ENCODE measurements around the gene PKHD1. TPM values are rescaled to one million over a fixed set of nuclear protein-coding genes. Genes with fewer than 3 reads are reported as not detected.

PKHD1 gene
- total and polyA plus RNA-seq, 2 donors (not counting 1 experiment from before 2014, with no cell fraction given), result not detected

DNA sequence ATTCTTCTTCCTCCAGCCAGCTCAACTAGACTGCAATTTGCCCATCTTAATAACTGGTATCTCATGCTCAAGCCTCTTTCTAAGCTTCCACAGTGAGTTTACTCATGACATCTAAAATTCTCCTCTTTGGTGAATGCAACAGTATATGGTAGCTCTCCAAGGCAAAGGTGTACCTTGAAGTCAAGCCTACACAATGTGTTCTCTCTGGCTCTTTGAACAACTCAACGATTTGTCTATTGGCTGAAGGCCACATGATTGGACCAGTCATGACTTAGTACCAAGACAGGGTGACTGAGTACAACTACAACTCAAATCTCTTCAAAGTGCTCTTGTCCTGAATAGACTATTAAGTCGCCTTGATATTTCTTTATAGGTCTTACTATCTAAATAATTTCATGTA lies 199.6 kb downstream of the PKHD1 start:
- Histone ChIP-seq H3K4me2 (replicated peaks; ENCODE audit: low read depth, low read length, poor library complexity, severe bottlenecking) (no peak overlapping the region), H4K20me1 (ENCODE audit: control insufficient read depth, insufficient read depth, low read length, poor library complexity, severe bottlenecking) (no peaks in the 10 kb centered on the region), H3K9me3 (ENCODE audit: control extremely low read depth in 1 of 3, control insufficient read depth in 2 of 3, insufficient read depth in 1 of 3, low read length in 2 of 3) (no peaks in the 10 kb centered on the region), H3K36me3 (replicated peaks in 1 of 2; ENCODE audit: control extremely low read depth in 1 of 2, control insufficient read depth in 1 of 2, extremely low read depth in 1 of 2, insufficient read depth in 2 of 2, low read length in 1 of 2) (no peaks in the 10 kb centered on the region), H3K27ac (ENCODE audit: low read length in 2 of 2) (no peak overlapping the region), H3K27me3 (replicated peaks in 1 of 4; ENCODE audit: control extremely low read depth in 1 of 4, control insufficient read depth in 3 of 4, insufficient read depth in 4 of 4, low read length in 3 of 4) (peaks cover 0 to 3% (median 0%) of the 10 kb centered on the region in 4 experiments), H3K79me2 (ENCODE audit: control insufficient read depth, insufficient read depth, low read length) (no peaks in the 10 kb centered on the region), H3K9ac (ENCODE audit: low read length) (no peak overlapping the region), H3K4me3 (ENCODE audit: control extremely low read depth in 1 of 5, extremely low read depth in 1 of 5, insufficient read depth in 1 of 5, low read depth in 2 of 5, low read length in 4 of 5) (no peak overlapping the region), H2AFZ (ENCODE audit: insufficient read depth, low read depth, low read length, poor library complexity, severe bottlenecking) (no peak overlapping the region), H3K4me1 (ENCODE audit: control insufficient read depth in 2 of 2, insufficient read depth in 2 of 2, low read length in 2 of 2) (no peaks in the 10 kb centered on the region)
- intact Hi-C loops (cut with micrococcal nuclease), result no loop called here
- DNase-seq (no peak), ATAC-seq (ENCODE audit: low read depth) (no peak)
- H3K9me3 Mint-ChIP-seq (ENCODE audit: insufficient read depth), result no peaks in the 10 kb centered on the region
- no peaks in the 10 kb centered on the region for H3K4me1 Mint-ChIP-seq
- TF ChIP-seq, protein P1, sequence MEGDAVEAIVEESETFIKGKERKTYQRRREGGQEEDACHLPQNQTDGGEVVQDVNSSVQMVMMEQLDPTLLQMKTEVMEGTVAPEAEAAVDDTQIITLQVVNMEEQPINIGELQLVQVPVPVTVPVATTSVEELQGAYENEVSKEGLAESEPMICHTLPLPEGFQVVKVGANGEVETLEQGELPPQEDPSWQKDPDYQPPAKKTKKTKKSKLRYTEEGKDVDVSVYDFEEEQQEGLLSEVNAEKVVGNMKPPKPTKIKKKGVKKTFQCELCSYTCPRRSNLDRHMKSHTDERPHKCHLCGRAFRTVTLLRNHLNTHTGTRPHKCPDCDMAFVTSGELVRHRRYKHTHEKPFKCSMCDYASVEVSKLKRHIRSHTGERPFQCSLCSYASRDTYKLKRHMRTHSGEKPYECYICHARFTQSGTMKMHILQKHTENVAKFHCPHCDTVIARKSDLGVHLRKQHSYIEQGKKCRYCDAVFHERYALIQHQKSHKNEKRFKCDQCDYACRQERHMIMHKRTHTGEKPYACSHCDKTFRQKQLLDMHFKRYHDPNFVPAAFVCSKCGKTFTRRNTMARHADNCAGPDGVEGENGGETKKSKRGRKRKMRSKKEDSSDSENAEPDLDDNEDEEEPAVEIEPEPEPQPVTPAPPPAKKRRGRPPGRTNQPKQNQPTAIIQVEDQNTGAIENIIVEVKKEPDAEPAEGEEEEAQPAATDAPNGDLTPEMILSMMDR (IDR thresholded peaks at IDR 0.05), result no peak
- no peak for TF ChIP-seq EZH2 (IDR thresholded peaks at IDR 0.05; ENCODE audit: borderline replicate concordance, insufficient read depth, low read depth, low read length, poor library complexity, severe bottlenecking)
- H3K27me3 Mint-ChIP-seq, result peaks cover 7% of the 10 kb centered on the region
- no peak overlapping the region for H3K27ac Mint-ChIP-seq
- H3K4me3 Mint-ChIP-seq, result no peak overlapping the region
- CTCF ChIA-PET, result no interaction called here
- WGBS (ENCODE audit: insufficient coverage), result 17% methylated on average over 1 of the region's 2 CpGs
- POLR2A ChIA-PET, result no interaction called here

DNA sequence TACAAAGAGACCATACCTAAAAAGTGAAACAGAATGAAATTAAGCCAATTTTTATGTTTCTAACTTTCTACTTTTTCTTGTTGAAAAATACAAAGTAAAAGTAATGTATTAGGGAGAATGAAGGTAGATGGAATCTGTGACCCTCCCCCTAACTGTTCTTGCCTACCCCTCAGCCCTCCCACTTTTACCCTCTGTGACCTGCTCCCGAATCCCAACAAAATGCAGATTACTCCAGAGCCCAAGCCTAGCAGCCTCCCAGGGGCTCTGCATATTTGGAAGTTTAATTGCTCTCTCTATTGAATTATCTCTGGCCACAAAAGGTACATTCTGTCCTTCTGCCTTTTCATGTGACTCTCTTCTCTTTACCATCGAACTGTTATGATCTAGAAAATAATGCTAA lies 201.5 kb downstream of the PKHD1 start:
- peaks cover 7% of the 10 kb centered on the region for H3K27me3 Mint-ChIP-seq
- ATAC-seq (ENCODE audit: low read depth) (no peak), DNase-seq (no peak)
- no peaks in the 10 kb centered on the region for H3K4me1 Mint-ChIP-seq
- H3K27me3 ChIP-seq (replicated peaks in 1 of 4; ENCODE audit: control extremely low read depth in 1 of 4, control insufficient read depth in 3 of 4, insufficient read depth in 4 of 4, low read length in 3 of 4), result peaks cover 0 to 3% (median 0%) of the 10 kb centered on the region in 4 experiments
- no peaks in the 10 kb centered on the region for H3K4me1 ChIP-seq (ENCODE audit: control insufficient read depth in 2 of 2, insufficient read depth in 2 of 2, low read length in 2 of 2)
- no peak overlapping the region for H3K9ac ChIP-seq (ENCODE audit: low read length)
- ChIA-PET CTCF (no interaction called here), POLR2A (no interaction called here)
- no peaks in the 10 kb centered on the region for H3K9me3 ChIP-seq (ENCODE audit: control extremely low read depth in 1 of 3, control insufficient read depth in 2 of 3, insufficient read depth in 1 of 3, low read length in 2 of 3)
- WGBS (ENCODE audit: insufficient coverage), result 67% methylated on average over 1 of the region's 2 CpGs
- no peaks in the 10 kb centered on the region for H3K36me3 ChIP-seq (replicated peaks in 1 of 2; ENCODE audit: control extremely low read depth in 1 of 2, control insufficient read depth in 1 of 2, extremely low read depth in 1 of 2, insufficient read depth in 2 of 2, low read length in 1 of 2)
- no peak overlapping the region for H3K4me2 ChIP-seq (replicated peaks; ENCODE audit: low read depth, low read length, poor library complexity, severe bottlenecking)
- no peak overlapping the region for H3K27ac Mint-ChIP-seq
- TF ChIP-seq, protein P1 (IDR thresholded peaks at IDR 0.05), result no peak
- TF ChIP-seq EZH2 (IDR thresholded peaks at IDR 0.05; ENCODE audit: borderline replicate concordance, insufficient read depth, low read depth, low read length, poor library complexity, severe bottlenecking), result no peak
- no peak overlapping the region for H2AFZ ChIP-seq (ENCODE audit: insufficient read depth, low read depth, low read length, poor library complexity, severe bottlenecking)
- H4K20me1 ChIP-seq (ENCODE audit: control insufficient read depth, insufficient read depth, low read length, poor library complexity, severe bottlenecking), result no peaks in the 10 kb centered on the region
- H3K27ac ChIP-seq (ENCODE audit: low read length in 2 of 2), result no peak overlapping the region
- no peaks in the 10 kb centered on the region for H3K79me2 ChIP-seq (ENCODE audit: control insufficient read depth, insufficient read depth, low read length)
- intact Hi-C loops (cut with micrococcal nuclease), result no loop called here
- no peak overlapping the region for H3K4me3 ChIP-seq (ENCODE audit: control extremely low read depth in 1 of 5, extremely low read depth in 1 of 5, insufficient read depth in 1 of 5, low read depth in 2 of 5, low read length in 4 of 5)
- H3K4me3 Mint-ChIP-seq, result no peak overlapping the region
- no peaks in the 10 kb centered on the region for H3K9me3 Mint-ChIP-seq (ENCODE audit: insufficient read depth)

Data from B cell (primary cell).